Measurements from ENCODE around the gene ERMN.

DNA sequence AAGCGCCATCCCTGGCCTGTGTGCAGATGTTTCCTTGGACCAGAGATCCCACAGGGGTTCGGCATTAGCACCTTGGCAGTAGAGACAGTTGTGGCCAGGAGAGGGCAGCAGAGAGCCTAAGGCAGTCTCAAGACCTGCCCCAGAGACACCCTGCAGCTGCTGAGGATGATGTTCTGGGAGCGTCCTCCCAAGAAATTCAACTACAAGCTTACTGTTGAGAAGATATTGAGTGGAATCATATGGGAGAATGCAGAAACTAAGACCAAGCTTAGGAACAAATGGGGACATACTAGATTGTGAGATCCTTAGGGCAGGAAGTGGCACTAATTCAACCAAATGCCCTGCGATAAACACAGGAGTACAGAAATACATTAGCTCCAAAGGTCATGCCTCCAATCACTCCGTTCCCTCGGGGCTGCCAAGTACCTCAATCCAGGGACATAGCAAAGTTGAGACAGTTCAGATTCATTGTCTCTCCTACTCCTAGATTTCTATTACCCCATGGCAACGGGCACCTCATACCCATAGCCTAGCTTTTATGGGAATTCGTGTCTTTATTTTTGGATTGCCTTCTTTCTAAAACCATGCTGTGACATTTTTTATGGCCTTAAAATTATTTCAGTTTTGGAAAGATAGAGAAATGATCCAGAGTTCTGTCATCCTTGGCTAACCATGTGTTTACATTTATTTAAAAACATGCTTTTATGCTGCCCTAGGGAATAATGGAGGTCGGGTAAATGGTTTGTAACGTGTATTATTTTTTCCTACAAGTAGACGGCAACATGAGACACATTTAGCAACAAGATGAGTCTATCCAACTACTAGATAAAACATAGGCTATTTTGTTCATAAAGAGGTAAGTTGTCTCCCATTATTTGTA is 2.2 kb upstream of the ERMN start:
- TF ChIP-seq, protein P1, sequence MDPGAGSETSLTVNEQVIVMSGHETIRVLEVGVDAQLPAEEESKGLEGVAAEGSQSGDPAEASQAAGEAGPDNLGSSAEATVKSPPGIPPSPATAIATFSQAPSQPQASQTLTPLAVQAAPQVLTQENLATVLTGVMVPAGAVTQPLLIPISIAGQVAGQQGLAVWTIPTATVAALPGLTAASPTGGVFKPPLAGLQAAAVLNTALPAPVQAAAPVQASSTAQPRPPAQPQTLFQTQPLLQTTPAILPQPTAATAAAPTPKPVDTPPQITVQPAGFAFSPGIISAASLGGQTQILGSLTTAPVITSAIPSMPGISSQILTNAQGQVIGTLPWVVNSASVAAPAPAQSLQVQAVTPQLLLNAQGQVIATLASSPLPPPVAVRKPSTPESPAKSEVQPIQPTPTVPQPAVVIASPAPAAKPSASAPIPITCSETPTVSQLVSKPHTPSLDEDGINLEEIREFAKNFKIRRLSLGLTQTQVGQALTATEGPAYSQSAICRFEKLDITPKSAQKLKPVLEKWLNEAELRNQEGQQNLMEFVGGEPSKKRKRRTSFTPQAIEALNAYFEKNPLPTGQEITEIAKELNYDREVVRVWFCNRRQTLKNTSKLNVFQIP (CRISPR knock-in tag; IDR thresholded peaks at IDR 0.05; ENCODE audit: borderline replicate concordance, low read depth) = no peak
- TF ChIP-seq, protein P2, sequence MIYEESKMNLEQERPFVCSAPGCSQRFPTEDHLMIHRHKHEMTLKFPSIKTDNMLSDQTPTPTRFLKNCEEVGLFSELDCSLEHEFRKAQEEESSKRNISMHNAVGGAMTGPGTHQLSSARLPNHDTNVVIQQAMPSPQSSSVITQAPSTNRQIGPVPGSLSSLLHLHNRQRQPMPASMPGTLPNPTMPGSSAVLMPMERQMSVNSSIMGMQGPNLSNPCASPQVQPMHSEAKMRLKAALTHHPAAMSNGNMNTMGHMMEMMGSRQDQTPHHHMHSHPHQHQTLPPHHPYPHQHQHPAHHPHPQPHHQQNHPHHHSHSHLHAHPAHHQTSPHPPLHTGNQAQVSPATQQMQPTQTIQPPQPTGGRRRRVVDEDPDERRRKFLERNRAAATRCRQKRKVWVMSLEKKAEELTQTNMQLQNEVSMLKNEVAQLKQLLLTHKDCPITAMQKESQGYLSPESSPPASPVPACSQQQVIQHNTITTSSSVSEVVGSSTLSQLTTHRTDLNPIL (CRISPR knock-in tag; IDR thresholded peaks at IDR 0.05; ENCODE audit: low read depth) = no peak
- TF ChIP-seq, protein P3, sequence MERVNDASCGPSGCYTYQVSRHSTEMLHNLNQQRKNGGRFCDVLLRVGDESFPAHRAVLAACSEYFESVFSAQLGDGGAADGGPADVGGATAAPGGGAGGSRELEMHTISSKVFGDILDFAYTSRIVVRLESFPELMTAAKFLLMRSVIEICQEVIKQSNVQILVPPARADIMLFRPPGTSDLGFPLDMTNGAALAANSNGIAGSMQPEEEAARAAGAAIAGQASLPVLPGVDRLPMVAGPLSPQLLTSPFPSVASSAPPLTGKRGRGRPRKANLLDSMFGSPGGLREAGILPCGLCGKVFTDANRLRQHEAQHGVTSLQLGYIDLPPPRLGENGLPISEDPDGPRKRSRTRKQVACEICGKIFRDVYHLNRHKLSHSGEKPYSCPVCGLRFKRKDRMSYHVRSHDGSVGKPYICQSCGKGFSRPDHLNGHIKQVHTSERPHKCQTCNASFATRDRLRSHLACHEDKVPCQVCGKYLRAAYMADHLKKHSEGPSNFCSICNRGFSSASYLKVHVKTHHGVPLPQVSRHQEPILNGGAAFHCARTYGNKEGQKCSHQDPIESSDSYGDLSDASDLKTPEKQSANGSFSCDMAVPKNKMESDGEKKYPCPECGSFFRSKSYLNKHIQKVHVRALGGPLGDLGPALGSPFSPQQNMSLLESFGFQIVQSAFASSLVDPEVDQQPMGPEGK (CRISPR knock-in tag; IDR thresholded peaks at IDR 0.05; ENCODE audit: borderline replicate concordance) = no peak
- TF ChIP-seq PPARA (CRISPR knock-in tag; IDR thresholded peaks at IDR 0.05; ENCODE audit: borderline replicate concordance) (no peak), ESRRG (CRISPR knock-in tag; IDR thresholded peaks at IDR 0.05) (no peak), BACH2 (CRISPR knock-in tag; IDR thresholded peaks at IDR 0.05; ENCODE audit: borderline replicate concordance) (no peak), SNAI2 (CRISPR knock-in tag; IDR thresholded peaks at IDR 0.05) (no peak), TCF4 (CRISPR knock-in tag; IDR thresholded peaks at IDR 0.05; ENCODE audit: borderline replicate concordance) (no peak), ISL1 (CRISPR knock-in tag; IDR thresholded peaks at IDR 0.05) (no peak), CSDC2 (CRISPR knock-in tag; IDR thresholded peaks at IDR 0.05) (no peak), ZNF70 (CRISPR knock-in tag; IDR thresholded peaks at IDR 0.05) (no peak), RARB (CRISPR knock-in tag; IDR thresholded peaks at IDR 0.05) (no peak), ZFP30 (CRISPR knock-in tag; IDR thresholded peaks at IDR 0.05) (no peak)
